Liver (tissue), 9 donors: ENCODE measurements around the gene GHRHR. TPM values are rescaled to one million over a fixed set of nuclear protein-coding genes. Genes with fewer than 3 reads are reported as not detected.
A peak's percentile ranks its signal among the peaks of the same experiment; 100 is the strongest.

Experiments
- DNase-seq: peaks from one replicate; pipeline ENCODE4 v3.0.0-alpha.2; 2017; ENCODE audit warnings: low spot score
- H3K27ac ChIP-seq, 2 donors: one replicate each; pipeline ENCODE4 v1.7.0; 2013; ENCODE audit warnings: inconsistent platforms in 2 of 2, low read length in 2 of 2, control low read depth in 1 of 2, low read depth in 1 of 2, mild to moderate bottlenecking in 1 of 2
- H3K27me3 ChIP-seq, 4 donors: one replicate each; pipeline versions ENCODE4 v1.6.1 to v1.7.0; 2013; ENCODE audit warnings: low read length in 3 of 4, inconsistent platforms in 1 of 4, mild to moderate bottlenecking in 1 of 4, moderate library complexity in 1 of 4; ENCODE audit not compliant: control insufficient read depth in 4 of 4, insufficient read depth in 4 of 4
- H3K36me3 ChIP-seq, 4 donors: one replicate each; pipeline versions ENCODE4 v1.6.1 to v1.7.0; 2013; ENCODE audit warnings: low read length in 3 of 4, mild to moderate bottlenecking in 3 of 4, low read depth in 1 of 4, moderate library complexity in 1 of 4; ENCODE audit not compliant: control insufficient read depth in 4 of 4, insufficient read depth in 3 of 4
- H3K4me1 ChIP-seq, 4 donors: one replicate each; pipeline versions ENCODE4 v1.6.1 to v1.7.0; 2013; ENCODE audit warnings: low read length in 3 of 4, mild to moderate bottlenecking in 3 of 4, moderate library complexity in 1 of 4; ENCODE audit not compliant: control insufficient read depth in 4 of 4, insufficient read depth in 4 of 4
- H3K4me3 ChIP-seq, 3 donors: one replicate each; pipeline versions ENCODE4 v1.6.1 to v1.7.0; 2013; ENCODE audit warnings: low read length in 3 of 3, control low read depth in 1 of 3, low read depth in 1 of 3, mild to moderate bottlenecking in 1 of 3
- H3K9ac ChIP-seq, 2 donors: one replicate each; pipeline ENCODE4 v1.7.0; 2013; ENCODE audit warnings: low read length in 2 of 2, mild to moderate bottlenecking in 2 of 2, moderate library complexity in 2 of 2, control low read depth in 1 of 2, low read depth in 1 of 2
- H3K9me3 ChIP-seq, 4 donors: one replicate each; pipeline versions ENCODE4 v1.6.1 to v1.7.0; 2013; ENCODE audit warnings: low read length in 3 of 4; ENCODE audit not compliant: control insufficient read depth in 4 of 4
- ATF3 ChIP-seq: IDR thresholded peaks from 2 replicates; pipeline ENCODE4 v1.6.1; 2016; ENCODE audit warnings: antibody characterized with exemption
- CTCF ChIP-seq: fragments of 150-350 bp; IDR thresholded peaks from 2 replicates; pipeline ENCODE4 v1.5.1; 2017; ENCODE audit warnings: improper control_type of control experiment, low read depth, low read length; ENCODE audit not compliant: missing input control
- FOXA1 ChIP-seq: IDR thresholded peaks from 2 replicates; pipeline ENCODE4 v1.6.1; 2016; ENCODE audit warnings: antibody characterized with exemption
- FOXA2 ChIP-seq: IDR thresholded peaks from 2 replicates; pipeline ENCODE4 v1.6.1; 2016; ENCODE audit warnings: antibody characterized with exemption
- GABPA ChIP-seq, 2 donors: IDR thresholded peaks in 1 of 2; conservative IDR thresholded peaks in 1 of 2; 2 replicates each; pipeline ENCODE4 v1.6.1; 2016; ENCODE audit warnings: antibody characterized with exemption in 2 of 2, mild to moderate bottlenecking in 1 of 2, moderate library complexity in 1 of 2
- HNF4A ChIP-seq, 2 donors: conservative IDR thresholded peaks; 2 replicates each; pipeline ENCODE4 v1.6.1; 2016; ENCODE audit warnings: antibody characterized with exemption in 2 of 2, mild to moderate bottlenecking in 2 of 2
- JUND ChIP-seq, 2 donors: IDR thresholded peaks; 2 replicates each; pipeline ENCODE4 v1.6.1; 2016; ENCODE audit warnings: antibody characterized with exemption in 2 of 2
- MAX ChIP-seq: IDR thresholded peaks from 2 replicates; pipeline ENCODE4 v1.6.1; 2016; ENCODE audit warnings: antibody characterized with exemption
- NR2F2 ChIP-seq: IDR thresholded peaks from 2 replicates; pipeline ENCODE4 v1.6.1; 2016; ENCODE audit warnings: antibody characterized with exemption
- RAD21 ChIP-seq, 2 donors: IDR thresholded peaks; 2 replicates each; pipeline ENCODE4 v1.6.1; 2016; ENCODE audit warnings: antibody characterized with exemption in 2 of 2, mild to moderate bottlenecking in 2 of 2
- REST ChIP-seq: IDR thresholded peaks from 2 replicates; pipeline ENCODE4 v1.6.1; 2016; ENCODE audit warnings: antibody characterized with exemption, mild to moderate bottlenecking
- RXRA ChIP-seq, 2 donors: IDR thresholded peaks; 2 replicates each; pipeline ENCODE4 v1.6.1; 2017 to 2018; ENCODE audit warnings: antibody characterized with exemption in 2 of 2, mild to moderate bottlenecking in 1 of 2
- SP1 ChIP-seq: IDR thresholded peaks from 2 replicates; pipeline ENCODE4 v1.6.1; 2018; ENCODE audit warnings: antibody characterized with exemption, mild to moderate bottlenecking
- YY1 ChIP-seq: IDR thresholded peaks from 2 replicates; pipeline ENCODE4 v1.6.1; 2016; ENCODE audit warnings: antibody characterized with exemption, mild to moderate bottlenecking
- ZBTB33 ChIP-seq: IDR thresholded peaks from 2 replicates; pipeline ENCODE4 v1.6.1; 2016; ENCODE audit warnings: antibody characterized with exemption
- WGBS: extraction: QIAGEN DNeasy Blood & Tissue Kit; methylation state at CpG from one replicate; pipeline ENCODE4 v1.1.7; 2013; 5-methylcytosine and 5-hydroxymethylcytosine counted together
- polyA plus RNA-seq, 2 donors: library from polyadenylated mRNA; stranded (reverse) in 1 of 2; unstranded in 1 of 2; fragments of 200-250 nt in 1 of 2; fragments of >200 nt in 1 of 2; fragmentation: Nextera tagmentation in 1 of 2; extraction: Ambion mirVana in 1 of 2; gene quantifications; one replicate each; pipeline versions ENCODE4 v1.2.1 to v1.2.3, GENCODE V29; 2013 to 2015
- total RNA-seq, 2 donors: library from RNA; depleted of rRNA; stranded (reverse); fragments of >200 nt; gene quantifications; one replicate each; pipeline ENCODE4 v1.2.3, GENCODE V29; 2014
- donor health status: healthy.
- donor health status: healthy.
- donor health status: healthy.
- donor health status: healthy.
- donor health status: healthy.

GHRHR gene
- total and polyA plus RNA-seq, 4 donors = 0.46 to 0.50 TPM; not detected in 2

- H3K36me3 ChIP-seq = no peaks in the 10 kb centered on the region
- H3K4me1 ChIP-seq = no peaks in the 10 kb centered on the region
- no peaks in the 10 kb centered on the region for H3K9me3 ChIP-seq
- no peak overlapping the region for H3K9ac ChIP-seq
- no peaks in the 10 kb centered on the region for H3K27me3 ChIP-seq
- H3K4me3 ChIP-seq = no peak overlapping the region
- no peak overlapping the region for H3K27ac ChIP-seq
- peak; percentile 30 for DNase-seq
- TF ChIP-seq MAX = no peak
- WGBS = 93% methylated on average over 3 of the region's 3 CpGs
Measured at GRCh38 chr7:30927040-30927439, 36.7 kb upstream of the GHRHR start.

GRCh38 chr7:30927559-30927958 lies 36.2 kb upstream of the GHRHR start:
- no peaks in the 10 kb centered on the region for H3K4me1 ChIP-seq
- WGBS = 85% methylated on average over 3 of the region's 3 CpGs
- H3K9ac ChIP-seq = no peak overlapping the region
- no peak overlapping the region for H3K27ac ChIP-seq
- H3K4me3 ChIP-seq = no peak overlapping the region
- H3K9me3 ChIP-seq = no peaks in the 10 kb centered on the region
- TF ChIP-seq NR2F2 (no peak), RAD21 (IDR thresholded peaks at IDR 0.05) (no peak), SP1 (no peak), ATF3 (no peak), FOXA2 (no peak), REST (no peak), GABPA (IDR thresholded peaks at IDR 0.05 in 1 of 2, conservative IDR thresholded peaks at IDR 0.05 in 1 of 2) (no peak), HNF4A (conservative IDR thresholded peaks at IDR 0.05) (no peak)
- no peaks in the 10 kb centered on the region for H3K36me3 ChIP-seq
- H3K27me3 ChIP-seq = no peaks in the 10 kb centered on the region
- DNase-seq = no peak

- 95% methylated on average over 13 of the region's 13 CpGs for WGBS
- Histone ChIP-seq H3K36me3 (no peaks in the 10 kb centered on the region), H3K27ac (no peak overlapping the region), H3K27me3 (no peaks in the 10 kb centered on the region), H3K9ac (no peak overlapping the region), H3K4me3 (no peak overlapping the region), H3K9me3 (no peaks in the 10 kb centered on the region), H3K4me1 (no peaks in the 10 kb centered on the region)
- peak; percentile 29 for DNase-seq
- TF ChIP-seq JUND (IDR thresholded peaks at IDR 0.05) (no peak), GABPA (IDR thresholded peaks at IDR 0.05 in 1 of 2, conservative IDR thresholded peaks at IDR 0.05 in 1 of 2) (no peak), RXRA (IDR thresholded peaks at IDR 0.05) (no peak), CTCF (no peak), ZBTB33 (no peak), NR2F2 (no peak), YY1 (no peak), MAX (no peak), FOXA1 (no peak)
Measured at GRCh38 chr7:30928254-30928872, 35.4 kb upstream of the GHRHR start.
